Vagina (tissue), 2 donors: ENCODE results near the gene MIF4GD. TPM values are rescaled to one million over a fixed set of nuclear protein-coding genes. Genes with fewer than 3 reads are reported as not detected.

Experiments used
- DNase-seq, 2 donors: peaks; one replicate each; pipeline ENCODE4 v3.0.0-alpha.2; 2017; ENCODE audit errors: extremely low spot score in 2 of 2
- H3K27ac ChIP-seq: fragments of 200-600 bp; sonication (generic); one replicate; pipeline ENCODE4 v1.5.1; 2019
- H3K27me3 ChIP-seq: fragments of 200-600 bp; sonication (generic); one replicate; pipeline ENCODE4 v1.5.1; 2019
- H3K36me3 ChIP-seq, 2 donors: fragments of 200-600 bp; sonication (generic); one replicate each; pipeline ENCODE4 v1.5.1; 2017 to 2019
- H3K4me1 ChIP-seq: fragments of 200-600 bp; sonication (generic); one replicate; pipeline ENCODE4 v1.5.1; 2019
- H3K4me3 ChIP-seq, 2 donors: fragments of 200-600 bp; sonication (generic); 1 replicate in 1 of 2; 2 replicates in 1 of 2; pipeline ENCODE4 v1.5.1; 2016 to 2019
- H3K9me3 ChIP-seq: fragments of 200-600 bp; sonication (generic); one replicate; pipeline ENCODE4 v1.5.1; 2019
- CTCF ChIP-seq, 3 experiments: fragments of 450-650 bp in 2 of 3; fragments of 200-600 bp in 1 of 3; sonication (generic) in 1 of 3; IDR thresholded peaks; one replicate each; pipeline ENCODE4 v1.5.1; 2017 to 2019; ENCODE audit warnings: antibody characterized with exemption in 3 of 3, mild to moderate bottlenecking in 2 of 3, moderate library complexity in 2 of 3
- POLR2A ChIP-seq, 2 donors: fragments of 450-650 bp; IDR thresholded peaks; one replicate each; pipeline ENCODE4 v1.6.1; 2017; ENCODE audit warnings: antibody characterized with exemption in 2 of 2, mild to moderate bottlenecking in 2 of 2, moderate library complexity in 2 of 2
- POLR2AphosphoS5 ChIP-seq, 2 donors: sonication (generic); formaldehyde crosslinking; IDR thresholded peaks; one replicate each; pipeline ENCODE4 v1.9.0; 2017; ENCODE audit warnings: antibody characterized with exemption in 2 of 2, mild to moderate bottlenecking in 2 of 2, low read depth in 1 of 2; ENCODE audit not compliant: insufficient read depth in 1 of 2
- intact Hi-C: fragments of 100-400 bp; cut with DNase I; formaldehyde crosslinking; loops from one replicate; pipeline ENCODE4 v1.15.1; 2023
- total RNA-seq: library from RNA; depleted of rRNA; stranded (reverse); fragments of >200 nt; gene quantifications from one replicate; pipeline ENCODE4 v1.2.3, GENCODE V29; 2016

The MIF4GD gene
- total RNA-seq, 1 donor from 2014 or later = 26.3 TPM

GRCh38 chr17:75241996-75242460, 29.0 kb downstream of the MIF4GD start:
- H3K9me3 ChIP-seq = no peaks in the 10 kb centered on the region
- H3K36me3 ChIP-seq = peaks cover 0 to 89% of the 10 kb centered on the region in 2 donors
- no peak overlapping the region for H3K27ac ChIP-seq

GRCh38 chr17:75241502-75241901, 29.5 kb downstream of the MIF4GD start:
- Histone ChIP-seq H3K9me3 (no peaks in the 10 kb centered on the region), H3K36me3 (peaks cover 0 to 92% of the 10 kb centered on the region in 2 donors), H3K4me3 (no peak overlapping the region), H3K27ac (no peak overlapping the region), H3K4me1 (no peaks in the 10 kb centered on the region), H3K27me3 (no peaks in the 10 kb centered on the region)
- DNase-seq = no peak
- intact Hi-C loops = no loop called here
- TF ChIP-seq POLR2AphosphoS5 (IDR thresholded peaks at IDR 0.05; ENCODE audit: insufficient read depth in 1 of 2, low read depth in 1 of 2) (no peak), POLR2A (IDR thresholded peaks at IDR 0.05) (no peak), CTCF (IDR thresholded peaks at IDR 0.05) (no peak)

More at GRCh38 chr17:75241996-75242460, 29.0 kb downstream of the MIF4GD start:
- no peaks in the 10 kb centered on the region for H3K4me1 ChIP-seq
- TF ChIP-seq POLR2A (IDR thresholded peaks at IDR 0.05) (no peak), POLR2AphosphoS5 (IDR thresholded peaks at IDR 0.05; ENCODE audit: insufficient read depth in 1 of 2, low read depth in 1 of 2) (no peak), CTCF (IDR thresholded peaks at IDR 0.05) (no peak)
- DNase-seq = no peak
- H3K27me3 ChIP-seq = no peaks in the 10 kb centered on the region
- H3K4me3 ChIP-seq = no peak overlapping the region
- intact Hi-C loops = no loop called here

- no peaks in the 10 kb centered on the region for H3K9me3 ChIP-seq
- intact Hi-C loops = no loop called here
- H3K4me1 ChIP-seq = no peaks in the 10 kb centered on the region
- TF ChIP-seq POLR2AphosphoS5 (IDR thresholded peaks at IDR 0.05; ENCODE audit: insufficient read depth in 1 of 2, low read depth in 1 of 2) = no peak
- no peak for TF ChIP-seq POLR2A (IDR thresholded peaks at IDR 0.05)
- no peak for TF ChIP-seq CTCF (IDR thresholded peaks at IDR 0.05)
- peaks cover 0 to 92% of the 10 kb centered on the region in 2 donors for H3K36me3 ChIP-seq
- no peak overlapping the region for H3K27ac ChIP-seq
- DNase-seq = no peak
- H3K27me3 ChIP-seq = no peaks in the 10 kb centered on the region
- no peak overlapping the region for H3K4me3 ChIP-seq
Observed at GRCh38 chr17:75241143-75241430, 29.9 kb downstream of the MIF4GD start.

- H3K9me3 ChIP-seq = no peaks in the 10 kb centered on the region
Observed at GRCh38 chr17:75240394-75241142, 30.5 kb downstream of the MIF4GD start.

More at GRCh38 chr17:75240394-75241142, 30.5 kb downstream of the MIF4GD start:
- TF ChIP-seq POLR2A (IDR thresholded peaks at IDR 0.05) (no peak), CTCF (IDR thresholded peaks at IDR 0.05) (no peak), POLR2AphosphoS5 (IDR thresholded peaks at IDR 0.05; ENCODE audit: insufficient read depth in 1 of 2, low read depth in 1 of 2) (no peak)
- Histone ChIP-seq H3K27ac (no peak overlapping the region), H3K27me3 (no peaks in the 10 kb centered on the region), H3K4me3 (no peak overlapping the region), H3K36me3 (peaks cover 0 to 90% of the 10 kb centered on the region in 2 donors), H3K4me1 (no peaks in the 10 kb centered on the region)
- DNase-seq = no peak
- intact Hi-C loops = no loop called here
